ENCODE measurements around the gene TEKTIP1.
"Not testable (repeated sequence)": the region's sequence is repeated elsewhere in the genome, so short reads cannot be mapped to it uniquely, and the experiment has no call there.

Gene TEKTIP1

GRCh38 chr19:3575260-3575741, 36.3 kb downstream of the TEKTIP1 start:
- H3K4me1 ChIP-seq (ENCODE audit: control insufficient read depth in 2 of 2, insufficient read depth in 2 of 2, low read length in 2 of 2): peaks cover 22 to 23% of the 10 kb centered on the region in 2 donors
- no peaks in the 10 kb centered on the region for H3K27me3 ChIP-seq (ENCODE audit: control insufficient read depth in 2 of 2, insufficient read depth in 2 of 2, low read length in 2 of 2)
- no peak overlapping the region for H3K27ac ChIP-seq (ENCODE audit: low read depth in 2 of 2, low read length in 2 of 2)
- peaks cover 0 to 5% of the 10 kb centered on the region in 2 donors for H3K36me3 ChIP-seq (ENCODE audit: control insufficient read depth in 2 of 2, insufficient read depth in 2 of 2, low read length in 2 of 2)
- no peak overlapping the region for H3K4me3 ChIP-seq (ENCODE audit: low read length in 2 of 2)
- H3K9ac ChIP-seq (ENCODE audit: low read depth in 1 of 2, low read length in 2 of 2): no peak overlapping the region
- H3K9me3 ChIP-seq (ENCODE audit: control insufficient read depth in 2 of 2, low read length in 2 of 2): no peaks in the 10 kb centered on the region

- Histone ChIP-seq H3K36me3 (ENCODE audit: control insufficient read depth in 2 of 2, insufficient read depth in 2 of 2, low read length in 2 of 2) (peaks cover 0 to 5% of the 10 kb centered on the region in 2 donors), H3K27me3 (ENCODE audit: control insufficient read depth in 2 of 2, insufficient read depth in 2 of 2, low read length in 2 of 2) (no peaks in the 10 kb centered on the region), H3K4me3 (ENCODE audit: low read length in 2 of 2) (peak overlapping the region; percentile 45 to 48), H3K4me1 (ENCODE audit: control insufficient read depth in 2 of 2, insufficient read depth in 2 of 2, low read length in 2 of 2) (peaks cover 19 to 23% of the 10 kb centered on the region in 2 donors), H3K27ac (ENCODE audit: low read depth in 2 of 2, low read length in 2 of 2) (peak overlapping the region in 1 of 2 donors; percentile 2), H3K9ac (ENCODE audit: low read depth in 1 of 2, low read length in 2 of 2) (peak overlapping the region in 1 of 2 donors; percentile 47), H3K9me3 (ENCODE audit: control insufficient read depth in 2 of 2, low read length in 2 of 2) (no peaks in the 10 kb centered on the region)
These were observed 37.1 kb downstream of the TEKTIP1 start for GRCh38 chr19:3575949-3576673.

DNA sequence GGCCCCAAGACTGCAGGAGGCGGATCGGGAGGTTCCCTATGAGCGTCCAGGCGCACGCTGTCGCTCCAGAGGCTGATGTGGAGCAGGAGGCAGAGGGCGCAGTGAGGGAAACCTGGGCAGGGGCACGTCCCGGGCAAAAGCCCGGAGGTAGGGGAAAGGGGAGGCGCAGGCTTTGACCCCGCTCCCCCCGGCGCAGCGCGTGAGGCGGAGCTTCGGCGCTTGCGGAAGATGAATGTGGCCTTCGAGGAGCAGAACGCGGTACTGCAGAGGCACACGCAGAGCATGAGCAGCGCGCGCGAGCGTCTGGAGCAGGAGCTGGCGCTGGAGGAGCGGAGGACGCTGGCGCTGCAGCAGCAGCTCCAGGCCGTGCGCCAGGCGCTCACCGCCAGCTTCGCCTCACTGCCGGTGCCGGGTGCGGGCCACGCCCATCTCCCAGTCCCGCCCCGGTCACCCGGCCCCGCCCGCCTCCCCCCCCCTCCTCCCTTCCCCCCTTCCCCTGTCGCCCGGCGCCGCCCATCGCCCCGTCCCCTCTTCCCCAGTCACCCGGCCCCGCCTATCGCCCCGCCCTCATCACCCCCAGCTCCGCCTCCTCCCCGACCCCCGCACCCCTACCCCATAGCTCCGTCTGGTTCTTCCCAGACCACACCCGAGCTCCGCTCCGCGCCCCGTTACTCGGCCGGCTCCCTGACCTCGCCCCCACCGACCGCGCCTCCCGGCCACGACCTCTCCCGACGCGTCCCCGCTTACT, 37.9 kb downstream of the TEKTIP1 start:
- H3K9me3 ChIP-seq (ENCODE audit: control insufficient read depth in 2 of 2, low read length in 2 of 2): no peaks in the 10 kb centered on the region
- H3K9ac ChIP-seq (ENCODE audit: low read depth in 1 of 2, low read length in 2 of 2): peak overlapping the region in 1 of 2 donors; percentile 47
- H3K27me3 ChIP-seq (ENCODE audit: control insufficient read depth in 2 of 2, insufficient read depth in 2 of 2, low read length in 2 of 2): no peaks in the 10 kb centered on the region
- peaks cover 0 to 5% of the 10 kb centered on the region in 2 donors for H3K36me3 ChIP-seq (ENCODE audit: control insufficient read depth in 2 of 2, insufficient read depth in 2 of 2, low read length in 2 of 2)
- H3K4me1 ChIP-seq (ENCODE audit: control insufficient read depth in 2 of 2, insufficient read depth in 2 of 2, low read length in 2 of 2): peaks cover 15 to 19% of the 10 kb centered on the region in 2 donors
- H3K4me3 ChIP-seq (ENCODE audit: low read length in 2 of 2): peak overlapping the region; percentile 45 to 48
- H3K27ac ChIP-seq (ENCODE audit: low read depth in 2 of 2, low read length in 2 of 2): peak overlapping the region; percentile 2 to 38

GRCh38 chr19:3577723-3578344, 38.9 kb downstream of the TEKTIP1 start:
- Histone ChIP-seq H3K4me3 (ENCODE audit: low read length in 2 of 2) (no peak overlapping the region), H3K9ac (ENCODE audit: low read depth in 1 of 2, low read length in 2 of 2) (no peak overlapping the region), H3K4me1 (ENCODE audit: control insufficient read depth in 2 of 2, insufficient read depth in 2 of 2, low read length in 2 of 2) (peaks cover 10 to 15% of the 10 kb centered on the region in 2 donors), H3K36me3 (ENCODE audit: control insufficient read depth in 2 of 2, insufficient read depth in 2 of 2, low read length in 2 of 2) (peaks cover 0 to 5% of the 10 kb centered on the region in 2 donors), H3K27ac (ENCODE audit: low read depth in 2 of 2, low read length in 2 of 2) (peak overlapping the region in 1 of 2 donors; percentile 38), H3K9me3 (ENCODE audit: control insufficient read depth in 2 of 2, low read length in 2 of 2) (no peaks in the 10 kb centered on the region), H3K27me3 (ENCODE audit: control insufficient read depth in 2 of 2, insufficient read depth in 2 of 2, low read length in 2 of 2) (no peaks in the 10 kb centered on the region)

- Histone ChIP-seq H3K9me3 (ENCODE audit: control insufficient read depth in 2 of 2, low read length in 2 of 2) (no peaks in the 10 kb centered on the region), H3K4me1 (ENCODE audit: control insufficient read depth in 2 of 2, insufficient read depth in 2 of 2, low read length in 2 of 2) (peaks cover 10 to 15% of the 10 kb centered on the region in 2 donors), H3K27me3 (ENCODE audit: control insufficient read depth in 2 of 2, insufficient read depth in 2 of 2, low read length in 2 of 2) (no peaks in the 10 kb centered on the region), H3K36me3 (ENCODE audit: control insufficient read depth in 2 of 2, insufficient read depth in 2 of 2, low read length in 2 of 2) (peaks cover 0 to 5% of the 10 kb centered on the region in 2 donors), H3K9ac (ENCODE audit: low read depth in 1 of 2, low read length in 2 of 2) (no peak overlapping the region), H3K27ac (ENCODE audit: low read depth in 2 of 2, low read length in 2 of 2) (no peak overlapping the region), H3K4me3 (ENCODE audit: low read length in 2 of 2) (no peak overlapping the region)
These were observed 39.4 kb downstream of the TEKTIP1 start for GRCh38 chr19:3578390-3578789.

GRCh38 chr19:3580156-3580934, 41.4 kb downstream of the TEKTIP1 start:
- H3K4me3 ChIP-seq (ENCODE audit: low read length in 2 of 2): no peak overlapping the region
- no peak overlapping the region for H3K9ac ChIP-seq (ENCODE audit: low read depth in 1 of 2, low read length in 2 of 2)
- H3K36me3 ChIP-seq (ENCODE audit: control insufficient read depth in 2 of 2, insufficient read depth in 2 of 2, low read length in 2 of 2): peaks cover 0 to 2% of the 10 kb centered on the region in 2 donors
- H3K9me3 ChIP-seq (ENCODE audit: control insufficient read depth in 2 of 2, low read length in 2 of 2): no peaks in the 10 kb centered on the region
- H3K4me1 ChIP-seq (ENCODE audit: control insufficient read depth in 2 of 2, insufficient read depth in 2 of 2, low read length in 2 of 2): peaks cover 10 to 11% of the 10 kb centered on the region in 2 donors
- peak overlapping the region; percentile 39 to 56 for H3K27ac ChIP-seq (ENCODE audit: low read depth in 2 of 2, low read length in 2 of 2)
- H3K27me3 ChIP-seq (ENCODE audit: control insufficient read depth in 2 of 2, insufficient read depth in 2 of 2, low read length in 2 of 2): peaks cover 0 to 3% of the 10 kb centered on the region in 2 donors

DNA sequence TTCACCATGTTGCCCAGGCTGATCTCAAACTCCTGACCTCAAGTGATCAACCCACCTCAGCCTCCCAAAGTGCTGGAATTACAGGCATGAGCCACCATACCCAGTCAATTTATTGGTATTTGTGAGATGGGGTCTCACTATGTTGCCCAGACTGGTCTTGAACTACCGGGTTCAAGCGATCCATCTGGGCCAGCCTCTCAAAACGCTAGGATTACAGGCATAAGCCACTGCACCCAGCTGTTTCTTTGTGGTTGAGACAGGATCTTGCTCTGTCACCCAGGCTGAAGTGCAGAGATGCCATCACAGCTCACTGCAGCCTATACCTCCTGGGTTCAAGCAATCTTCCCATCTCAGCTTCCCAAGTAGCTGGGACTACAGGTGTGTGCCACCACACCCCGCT, 42.8 kb downstream of the TEKTIP1 start:
- not testable (repeated sequence) for H3K9me3 ChIP-seq (ENCODE audit: control insufficient read depth in 2 of 2, low read length in 2 of 2); H3K27ac ChIP-seq (ENCODE audit: low read depth in 2 of 2, low read length in 2 of 2); H3K36me3 ChIP-seq (ENCODE audit: control insufficient read depth in 2 of 2, insufficient read depth in 2 of 2, low read length in 2 of 2); H3K4me3 ChIP-seq (ENCODE audit: low read length in 2 of 2); H3K9ac ChIP-seq (ENCODE audit: low read depth in 1 of 2, low read length in 2 of 2); H3K27me3 ChIP-seq (ENCODE audit: control insufficient read depth in 2 of 2, insufficient read depth in 2 of 2, low read length in 2 of 2); H3K4me1 ChIP-seq (ENCODE audit: control insufficient read depth in 2 of 2, insufficient read depth in 2 of 2, low read length in 2 of 2)

DNA sequence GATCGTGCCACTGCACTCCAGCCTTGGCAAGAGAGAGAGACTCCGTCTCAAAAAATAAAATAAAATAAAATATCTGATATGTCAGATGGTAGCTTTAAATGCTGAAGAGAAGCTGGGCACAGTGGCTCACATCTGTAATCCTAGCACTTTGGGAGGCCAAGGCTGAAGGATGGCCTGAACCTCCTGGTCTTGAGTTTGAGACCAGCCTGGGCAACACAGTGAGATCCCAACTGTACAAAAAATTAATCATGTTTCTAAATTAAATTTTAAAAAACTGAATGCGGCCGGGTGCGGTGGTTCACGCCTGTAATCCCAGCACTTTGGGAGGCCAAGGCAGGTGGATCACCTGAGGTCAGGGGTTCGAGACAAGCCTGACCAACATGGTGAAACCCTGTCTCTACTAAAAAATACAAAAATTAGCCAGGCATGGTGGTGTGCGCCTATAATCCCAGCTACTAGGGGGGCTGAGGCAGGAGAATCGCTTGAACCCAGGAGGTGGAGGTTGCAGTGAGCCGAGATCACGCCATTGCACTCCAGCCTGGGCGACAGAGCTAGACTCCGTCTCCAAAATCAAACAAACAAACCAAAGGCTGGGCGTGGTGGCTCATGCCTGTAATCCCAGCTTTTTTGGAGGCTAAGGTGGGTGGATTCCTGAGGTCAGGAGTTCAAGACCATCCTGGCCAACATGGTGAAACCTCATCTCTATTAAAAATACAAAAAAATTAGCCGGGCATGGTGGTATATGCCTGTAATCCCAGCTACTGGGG, 45.2 kb downstream of the TEKTIP1 start:
- not testable (repeated sequence) for H3K4me3 ChIP-seq (ENCODE audit: low read length in 2 of 2); H3K27ac ChIP-seq (ENCODE audit: low read depth in 2 of 2, low read length in 2 of 2); H3K9ac ChIP-seq (ENCODE audit: low read depth in 1 of 2, low read length in 2 of 2); H3K27me3 ChIP-seq (ENCODE audit: control insufficient read depth in 2 of 2, insufficient read depth in 2 of 2, low read length in 2 of 2); H3K9me3 ChIP-seq (ENCODE audit: control insufficient read depth in 2 of 2, low read length in 2 of 2); H3K36me3 ChIP-seq (ENCODE audit: control insufficient read depth in 2 of 2, insufficient read depth in 2 of 2, low read length in 2 of 2); H3K4me1 ChIP-seq (ENCODE audit: control insufficient read depth in 2 of 2, insufficient read depth in 2 of 2, low read length in 2 of 2)
